H1 (cell line): ENCODE measurements around the gene CAMKMT. TPM values are rescaled to one million over a fixed set of nuclear protein-coding genes. Genes with fewer than 3 reads are reported as not detected.

Experiments used
- CTCF ChIA-PET: fragments of 300-600 bp; sonication (Branson Sonifier 250); formaldehyde crosslinking; loops from one replicate; lab custom pipeline; 2021; ENCODE audit not compliant: partially characterized antibody; lab: Charles Lee
- POLR2A ChIA-PET: fragments of 300-600 bp; sonication (Branson Sonifier 250); formaldehyde crosslinking; loops from one replicate; lab custom pipeline; 2021; ENCODE audit warnings: inconsistent platforms; ENCODE audit not compliant: partially characterized antibody; lab: Charles Lee
- DNase-seq, 2 experiments: peaks; one replicate each; pipeline versions ENCODE4 v3.0.0 to v3.0.0-alpha.2; 2010 to 2022; ENCODE audit warnings: low spot score in 2 of 2, low read depth in 1 of 2, mixed read lengths in 1 of 2
- FAIRE-seq: peaks from 2 replicates; lab custom pipeline; 2011; peaks lifted over from hg19 to GRCh38; lab: Jason Lieb, UNC
- H2AFZ ChIP-seq: 2 replicates; pipeline ENCODE4 v1.8.1; 2012; ENCODE audit warnings: low read length, inconsistent platforms
- H2AK5ac ChIP-seq: 2 replicates; pipeline ENCODE4 v1.6.1; 2013; ENCODE audit warnings: low read depth, low read length
- H2BK120ac ChIP-seq: replicated peaks from 2 replicates; pipeline ENCODE3; 2013; ENCODE audit warnings: low read depth, low read length, inconsistent platforms
- H2BK12ac ChIP-seq: 2 replicates; pipeline ENCODE4 v1.6.1; 2013; ENCODE audit warnings: low read depth, low read length
- H2BK15ac ChIP-seq: 2 replicates; pipeline ENCODE4 v1.6.1; 2013; ENCODE audit warnings: low read length
- H2BK20ac ChIP-seq: 2 replicates; pipeline ENCODE4 v1.6.1; 2013; ENCODE audit warnings: low read length
- H2BK5ac ChIP-seq: 2 replicates; pipeline ENCODE4 v1.6.1; 2013; ENCODE audit warnings: low read depth, low read length
- H3K14ac ChIP-seq: 2 replicates; pipeline ENCODE4 v1.6.1; 2013; ENCODE audit warnings: inconsistent platforms; ENCODE audit not compliant: insufficient read length
- H3K18ac ChIP-seq: 2 replicates; pipeline ENCODE4 v1.6.1; 2013; ENCODE audit warnings: low read length; ENCODE audit errors: extremely low read depth
- H3K23ac ChIP-seq: 2 replicates; pipeline ENCODE4 v1.6.1; 2013; ENCODE audit warnings: inconsistent platforms; ENCODE audit not compliant: insufficient read length
- H3K23me2 ChIP-seq: 2 replicates; pipeline ENCODE4 v1.6.1; 2013; ENCODE audit warnings: low read depth, low read length
- H3K27ac ChIP-seq: 2 replicates; pipeline ENCODE4 v1.6.1; 2011; ENCODE audit warnings: low read depth, low read length, inconsistent platforms
- H3K27me3 ChIP-seq, 4 experiments: replicated peaks in 1 of 4; 1 replicate in 1 of 4; 2 replicates in 3 of 4; pipeline versions ENCODE4 v1.6.1 to v1.8.1; 2011 to 2013; ENCODE audit warnings: low read length in 3 of 4, mild to moderate bottlenecking in 3 of 4, inconsistent platforms in 2 of 4, mixed read lengths in 2 of 4, moderate library complexity in 1 of 4; ENCODE audit not compliant: control insufficient read depth in 3 of 4, insufficient read depth in 3 of 4; ENCODE audit errors: extremely low read depth in 1 of 4
- H3K36me3 ChIP-seq, 4 experiments: 2 replicates each; pipeline versions ENCODE4 v1.6.1 to v1.8.1; 2011 to 2013; ENCODE audit warnings: mild to moderate bottlenecking in 4 of 4, low read length in 3 of 4, moderate library complexity in 2 of 4, control low read depth in 1 of 4, inconsistent platforms in 1 of 4; ENCODE audit not compliant: insufficient read depth in 4 of 4, control insufficient read depth in 2 of 4
- H3K4ac ChIP-seq: replicated peaks from 2 replicates; pipeline ENCODE3; 2013; ENCODE audit warnings: low read length, low read depth, mixed read lengths, inconsistent platforms; ENCODE audit not compliant: insufficient read length
- H3K4me1 ChIP-seq, 4 experiments: replicated peaks in 1 of 4; 1 replicate in 1 of 4; 2 replicates in 3 of 4; pipeline versions ENCODE4 v1.6.1 to v1.8.1; 2011 to 2013; ENCODE audit warnings: low read length in 3 of 4, inconsistent platforms in 2 of 4, mixed read lengths in 1 of 4; ENCODE audit not compliant: insufficient read depth in 4 of 4, control insufficient read depth in 3 of 4
- H3K4me2 ChIP-seq, 2 experiments: 2 replicates each; pipeline versions ENCODE4 v1.6.1 to v1.8.1; 2011 to 2013; ENCODE audit warnings: low read depth in 2 of 2, low read length in 2 of 2, control low read depth in 1 of 2, inconsistent platforms in 1 of 2, mild to moderate bottlenecking in 1 of 2; ENCODE audit not compliant: insufficient read depth in 1 of 2
- H3K4me3 ChIP-seq, 4 experiments: fragments of 200-600, 300-600 bp in 1 of 4; sonication (generic), shearing (Covaris generic), sonication (Bioruptor Twin) in 1 of 4; 2 replicates each; pipeline versions ENCODE4 v1.5.1 to v1.8.1; 2011 to 2016; ENCODE audit warnings: low read length in 4 of 4, low read depth in 3 of 4, control low read depth in 2 of 4, inconsistent platforms in 2 of 4, mild to moderate bottlenecking in 2 of 4, mixed read lengths in 1 of 4, moderate library complexity in 1 of 4; ENCODE audit not compliant: insufficient read depth in 2 of 4; ENCODE audit errors: extremely low read depth in 1 of 4
- H3K56ac ChIP-seq: replicated peaks from 2 replicates; pipeline ENCODE3; 2013; ENCODE audit warnings: low read depth, mild to moderate bottlenecking, mixed read lengths, low read length, inconsistent platforms; ENCODE audit not compliant: insufficient read length
- H3K79me1 ChIP-seq: 2 replicates; pipeline ENCODE4 v1.6.1; 2013; ENCODE audit warnings: low read depth, low read length, control low read depth
- H3K79me2 ChIP-seq, 2 experiments: 2 replicates each; pipeline versions ENCODE4 v1.6.1 to v1.8.1; 2012 to 2013; ENCODE audit warnings: low read length in 2 of 2, mild to moderate bottlenecking in 2 of 2, inconsistent platforms in 1 of 2; ENCODE audit not compliant: insufficient read depth in 2 of 2, control insufficient read depth in 1 of 2
- H3K9ac ChIP-seq, 4 experiments: replicated peaks in 1 of 4; 1 replicate in 1 of 4; 2 replicates in 3 of 4; pipeline versions ENCODE4 v1.6.1 to v1.8.1; 2011 to 2013; ENCODE audit warnings: low read depth in 3 of 4, low read length in 3 of 4, control low read depth in 2 of 4, mild to moderate bottlenecking in 2 of 4, moderate library complexity in 2 of 4, inconsistent platforms in 1 of 4; ENCODE audit errors: extremely low read depth in 1 of 4
- H3K9me3 ChIP-seq, 2 experiments: 2 replicates each; pipeline versions ENCODE4 v1.6.1 to v1.8.1; 2012 to 2013; ENCODE audit warnings: mild to moderate bottlenecking in 2 of 2, moderate library complexity in 2 of 2, control low read depth in 1 of 2, inconsistent platforms in 1 of 2, low read depth in 1 of 2, low read length in 1 of 2, mixed read lengths in 1 of 2; ENCODE audit not compliant: insufficient read depth in 2 of 2
- H4K20me1 ChIP-seq, 2 experiments: replicated peaks in 1 of 2; 2 replicates each; pipeline versions ENCODE3 to v1.8.1; 2011 to 2013; ENCODE audit warnings: inconsistent platforms in 2 of 2, low read length in 2 of 2, mild to moderate bottlenecking in 1 of 2; ENCODE audit not compliant: insufficient read depth in 2 of 2, control insufficient read depth in 1 of 2
- H4K5ac ChIP-seq: 2 replicates; pipeline ENCODE4 v1.6.1; 2013; ENCODE audit warnings: low read length, low read depth, mixed read lengths, inconsistent platforms; ENCODE audit not compliant: insufficient read length
- H4K8ac ChIP-seq: 2 replicates; pipeline ENCODE4 v1.8.0; 2013; ENCODE audit warnings: mild to moderate bottlenecking, moderate library complexity, low read length, inconsistent platforms; ENCODE audit not compliant: insufficient read depth; ENCODE audit errors: extremely low read depth
- H4K91ac ChIP-seq: replicated peaks from 2 replicates; pipeline ENCODE3; 2013; ENCODE audit warnings: low read length, mixed read lengths, inconsistent platforms; ENCODE audit not compliant: insufficient read length
- CEBPB ChIP-seq: IDR thresholded peaks from 2 replicates; pipeline ENCODE4 v1.6.1; 2012; ENCODE audit warnings: low read depth, low read length
- CHD2 ChIP-seq: IDR thresholded peaks from 2 replicates; pipeline ENCODE4 v1.6.1; 2012; ENCODE audit warnings: low read length, improper control_type of control experiment
- EGR1 ChIP-seq: IDR thresholded peaks from 2 replicates; pipeline ENCODE4 v1.6.1; 2011; ENCODE audit warnings: low read depth, low read length, borderline replicate concordance
- EP300 ChIP-seq, 2 experiments: IDR thresholded peaks; 1 replicate in 1 of 2; 2 replicates in 1 of 2; pipeline ENCODE4 v1.6.1; 2011 to 2012; ENCODE audit warnings: low read depth in 2 of 2, low read length in 2 of 2, mild to moderate bottlenecking in 2 of 2, borderline replicate concordance in 1 of 2, inconsistent platforms in 1 of 2, moderate library complexity in 1 of 2
- GABPA ChIP-seq: IDR thresholded peaks from 2 replicates; pipeline ENCODE4 v1.6.1; 2011; ENCODE audit warnings: mild to moderate bottlenecking, low read length, moderate library complexity, borderline replicate concordance; ENCODE audit not compliant: insufficient read depth
- HDAC2 ChIP-seq, 2 experiments: fragments of 300-600 bp in 1 of 2; sonication (generic) in 1 of 2; IDR thresholded peaks; 2 replicates each; pipeline ENCODE4 v1.6.1; 2011 to 2012; ENCODE audit warnings: low read depth in 2 of 2, low read length in 2 of 2, mild to moderate bottlenecking in 2 of 2, moderate library complexity in 2 of 2, borderline replicate concordance in 1 of 2, inconsistent platforms in 1 of 2
- KDM4A ChIP-seq: IDR thresholded peaks from one replicate; pipeline ENCODE4 v1.7.1; 2012; ENCODE audit warnings: low read depth, mild to moderate bottlenecking, moderate library complexity, low read length, inconsistent platforms; ENCODE audit not compliant: severe bottlenecking
- POLR2AphosphoS5 ChIP-seq: IDR thresholded peaks from 2 replicates; pipeline ENCODE4 v1.6.1; 2011; ENCODE audit warnings: low read depth, low read length
- RAD21 ChIP-seq, 2 experiments: IDR thresholded peaks in 1 of 2; conservative IDR thresholded peaks in 1 of 2; 2 replicates each; pipeline ENCODE4 v1.6.1; 2011; ENCODE audit warnings: low read depth in 2 of 2, low read length in 2 of 2, improper control_type of control experiment in 1 of 2, inconsistent platforms in 1 of 2, mild to moderate bottlenecking in 1 of 2, moderate library complexity in 1 of 2
- RBBP5 ChIP-seq: IDR thresholded peaks from 2 replicates; pipeline ENCODE4 v1.7.1; 2012; ENCODE audit warnings: low read depth, mild to moderate bottlenecking, inconsistent platforms, low read length, moderate library complexity, borderline replicate concordance
- RNF2 ChIP-seq: fragments of 200-900, 300-1000 bp; sonication (generic); IDR thresholded peaks from 2 replicates; pipeline ENCODE4 v1.7.1; 2016; ENCODE audit warnings: borderline replicate concordance, low read depth, mild to moderate bottlenecking, antibody characterized with exemption, low read length; ENCODE audit not compliant: poor library complexity, severe bottlenecking; ENCODE audit errors: missing control alignments
- SP1 ChIP-seq: IDR thresholded peaks from 2 replicates; pipeline ENCODE4 v1.6.1; 2011; ENCODE audit warnings: low read depth, low read length
- TBP ChIP-seq: IDR thresholded peaks from 2 replicates; pipeline ENCODE4 v1.6.1; 2011; ENCODE audit warnings: low read depth, low read length, improper control_type of control experiment
- TCF12 ChIP-seq: IDR thresholded peaks from 2 replicates; pipeline ENCODE4 v1.6.1; 2011; ENCODE audit warnings: low read depth, mild to moderate bottlenecking, low read length
- WGBS, 2 experiments: shearing (Covaris generic) in 1 of 2; methylation state at CpG; one replicate each; pipeline versions ENCODE4 v1.1.6 to v1.1.7; 2013 to 2015; ENCODE audit warnings: low lambda C conversion rate in 2 of 2, mixed read lengths in 2 of 2, inconsistent platforms in 1 of 2, low coverage in 1 of 2, missing lambda C conversion rate in 1 of 2; ENCODE audit not compliant: insufficient replicate concordance in 2 of 2, insufficient coverage in 1 of 2, insufficient read length in 1 of 2; ENCODE audit errors: extremely low coverage in 1 of 2, missing lambda C conversion rate in 1 of 2; 5-methylcytosine and 5-hydroxymethylcytosine counted together
- polyA plus RNA-seq, 7 experiments: library from polyadenylated mRNA; depleted of rRNA in 3 of 7; stranded (reverse) in 5 of 7; unstranded in 2 of 7; fragments of >200 nt in 5 of 7; fragments of 200-250 nt in 2 of 7; gene quantifications; 1 replicate in 5 of 7; 2 replicates in 1 of 7; 4 replicates in 1 of 7; pipeline versions ENCODE4 v1.2.1 to v1.2.3, GENCODE V29; 2011 to 2013; ENCODE audit warnings: missing spikeins in 2 of 7, mixed read lengths in 2 of 7
- total RNA-seq: library from RNA; stranded (reverse); fragmentation: NEBNext Ultra II Directional; extraction: Animal tissue kit (Norgen Biotek cat#: 25700); gene quantifications from 2 replicates; pipeline ENCODE4 v1.2.1, GENCODE V29; 2021

CAMKMT gene
- total and polyA plus RNA-seq, 2 of the 8 experiments (the other 6 are each of a cell fraction or from before 2014, with no cell fraction given) = 14.7 to 22.4 TPM

DNA sequence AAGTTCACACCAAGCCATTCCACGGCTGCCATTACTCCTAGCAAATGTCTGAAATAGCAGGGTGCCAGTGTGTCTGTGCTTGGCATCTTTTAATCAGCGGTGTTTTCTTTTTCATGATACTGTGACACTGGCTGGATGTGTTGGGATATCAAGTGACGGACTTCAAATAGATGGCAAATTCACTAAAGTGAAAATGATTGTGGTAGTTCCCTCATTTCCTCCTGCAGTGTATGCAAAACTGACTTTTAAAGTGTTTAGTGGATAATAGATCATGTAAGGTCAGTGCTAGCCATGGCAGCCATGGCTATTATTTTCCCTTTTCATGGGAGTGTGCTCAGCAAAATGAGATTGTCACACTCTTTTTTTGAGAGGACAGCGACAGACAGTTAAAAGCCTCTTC is 318.2 kb downstream of the CAMKMT start:
- Histone ChIP-seq H4K20me1 (no peaks in the 10 kb centered on the region), H3K36me3 (no peaks in the 10 kb centered on the region), H3K9me3 (no peaks in the 10 kb centered on the region), H2AK5ac (no peak overlapping the region), H2BK120ac (no peak overlapping the region), H3K56ac (no peak overlapping the region), H2AFZ (no peak overlapping the region), H2BK15ac (no peak overlapping the region), H4K5ac (no peak overlapping the region), H3K79me1 (0 out of 2 replicates have a peak, but pooled peaks cover 2% of the 10 kb centered on the region), H2BK5ac (no peak overlapping the region), H3K9ac (no peak overlapping the region), H3K27me3 (no peaks in the 10 kb centered on the region), H3K27ac (no peak overlapping the region), H3K18ac (no peak overlapping the region), H4K91ac (no peak overlapping the region), H3K4me1 (peaks cover 0 to 13% (median 5%) of the 10 kb centered on the region in 4 experiments; a peak in 4 of 7 replicates), H3K14ac (no peak overlapping the region), H2BK12ac (no peak overlapping the region), H3K4ac (no peak overlapping the region), H3K23me2 (no peaks in the 10 kb centered on the region), H2BK20ac (no peak overlapping the region), H3K4me2 (no peak overlapping the region), H3K79me2 (no peaks in the 10 kb centered on the region), H4K8ac (no peak overlapping the region), H3K23ac (no peak overlapping the region), H3K4me3 (no peak overlapping the region)
- WGBS, 2 experiments = 88% methylated on average over 4 of the region's 4 CpGs; no CpG with 5 or more reads in 1 of the 2 experiments
- FAIRE-seq (peak; percentile 19), DNase-seq (no peak)
- POLR2A ChIA-PET = no interaction called here
- CTCF ChIA-PET = no interaction called here
- TF ChIP-seq RNF2 (no peak), SP1 (no peak), CHD2 (no peak), CEBPB (no peak), RAD21 (IDR thresholded peaks at IDR 0.05 in 1 of 2, conservative IDR thresholded peaks at IDR 0.05 in 1 of 2; ENCODE audit: low read depth in 2 of 2, low read length in 2 of 2) (no peak), RBBP5 (no peak), HDAC2 (IDR thresholded peaks at IDR 0.05; ENCODE audit: borderline replicate concordance in 1 of 2, low read depth in 2 of 2, low read length in 2 of 2) (no peak), TBP (no peak), EP300 (IDR thresholded peaks at IDR 0.05; ENCODE audit: borderline replicate concordance in 1 of 2, low read depth in 2 of 2, low read length in 2 of 2) (no peak), EGR1 (no peak), POLR2AphosphoS5 (no peak), GABPA (no peak), KDM4A (no peak), TCF12 (no peak)
